Lung (tissue), 12 donors: Measurements from ENCODE around the gene RIIAD1. TPM values are rescaled to one million over a fixed set of nuclear protein-coding genes. Genes with fewer than 3 reads are reported as not detected.

Experiments
- ATAC-seq: fragments of 200-7000 bp; cut with Tn5 transposase; one replicate; pipeline ENCODE4 v1.9.1; 2020; ENCODE audit warnings: moderate number of reproducible peaks; ENCODE audit not compliant: insufficient read depth, low FRiP score
- DNase-seq, 3 donors: peaks; one replicate each; pipeline ENCODE4 v3.0.0-alpha.2; 2013 to 2017
- H3K27ac ChIP-seq, 2 donors: one replicate each; pipeline ENCODE4 v1.5.1; 2013; ENCODE audit warnings: mild to moderate bottlenecking in 2 of 2, moderate library complexity in 2 of 2, control low read depth in 1 of 2, inconsistent platforms in 1 of 2, low read depth in 1 of 2, low read length in 1 of 2
- H3K27me3 ChIP-seq, 3 donors: one replicate each; pipeline ENCODE4 v1.5.1; 2013; ENCODE audit warnings: low read length in 2 of 3; ENCODE audit not compliant: control insufficient read depth in 3 of 3, insufficient read depth in 3 of 3
- H3K36me3 ChIP-seq, 4 donors: one replicate each; pipeline ENCODE4 v1.5.1; 2013; ENCODE audit warnings: low read length in 4 of 4, mild to moderate bottlenecking in 1 of 4, moderate library complexity in 1 of 4; ENCODE audit not compliant: control insufficient read depth in 4 of 4, insufficient read depth in 4 of 4
- H3K4me1 ChIP-seq, 5 donors: one replicate each; pipeline ENCODE4 v1.5.1; 2013; ENCODE audit warnings: low read length in 5 of 5, mild to moderate bottlenecking in 2 of 5, moderate library complexity in 1 of 5; ENCODE audit not compliant: control insufficient read depth in 5 of 5, insufficient read depth in 5 of 5
- H3K4me3 ChIP-seq: one replicate; pipeline ENCODE4 v1.5.1; 2013; ENCODE audit warnings: mild to moderate bottlenecking, control low read depth, moderate library complexity
- H3K9ac ChIP-seq, 2 donors: one replicate each; pipeline ENCODE4 v1.5.1; 2013; ENCODE audit warnings: low read length in 2 of 2, control low read depth in 1 of 2; ENCODE audit not compliant: insufficient read depth in 1 of 2
- H3K9me3 ChIP-seq, 4 donors: one replicate each; pipeline ENCODE4 v1.5.1; 2013; ENCODE audit warnings: low read length in 3 of 4, mild to moderate bottlenecking in 1 of 4, moderate library complexity in 1 of 4; ENCODE audit not compliant: control insufficient read depth in 4 of 4, insufficient read depth in 3 of 4
- WGBS, 2 donors: extraction: QIAGEN DNeasy Blood & Tissue Kit; methylation state at CpG; one replicate each; pipeline ENCODE4 v1.1.7; 2013; 5-methylcytosine and 5-hydroxymethylcytosine counted together
- polyA plus RNA-seq, 2 donors: library from polyadenylated mRNA; stranded (reverse); fragments of 200-250 nt; gene quantifications; one replicate each; pipeline ENCODE4 v1.2.1, GENCODE V29; 2013
- total RNA-seq, 2 donors: library from RNA; depleted of rRNA in 1 of 2; stranded (reverse); fragments of >200 nt in 1 of 2; gene quantifications; one replicate each; pipeline ENCODE4 v1.2.1, GENCODE V29; 2014 to 2021
- TF ChIP-seq, protein P1 (sequence below): IDR thresholded peaks from 2 replicates; pipeline ENCODE4 v1.5.1; 2012; ENCODE audit warnings: mild to moderate bottlenecking; ENCODE audit errors: control extremely low read depth, extremely low read depth
- donor health status: control.
- donor health status: control.
- donor health status: Bipolar disorder and iron deficiency.
- donor health status: healthy.
- donor health status: DM: yes; HTN: yes; CAD: no.

Gene RIIAD1
- total and polyA plus RNA-seq, 4 donors, result 8.6 to 17.1 (median 9.1) TPM

DNA sequence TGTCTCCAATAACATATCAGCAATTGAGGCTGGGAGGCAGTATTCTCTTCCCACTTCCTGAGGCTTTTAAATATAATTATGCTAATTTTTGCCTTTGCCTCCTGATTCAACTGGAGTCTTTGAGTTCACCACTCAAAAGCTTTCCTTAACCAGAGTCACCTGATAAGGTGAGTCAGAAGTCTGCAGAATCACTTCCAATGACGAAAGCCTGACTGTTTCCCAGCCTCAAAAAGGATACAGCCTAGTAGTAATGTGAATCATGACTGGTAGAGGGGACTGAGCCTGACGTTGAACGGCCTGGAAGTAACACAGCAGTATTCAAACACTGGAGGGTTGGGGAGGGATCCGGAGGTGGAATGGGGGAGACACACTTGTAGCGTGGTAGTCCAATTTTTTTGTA, 52.4 kb downstream of the RIIAD1 start:
- WGBS, 2 donors, result 82 to 88% methylated on average over 5 of the region's 5 CpGs
- Histone ChIP-seq H3K4me1 (no peaks in the 10 kb centered on the region), H3K4me3 (no peak overlapping the region), H3K9me3 (no peaks in the 10 kb centered on the region), H3K36me3 (peaks cover 0 to 8% (median 3%) of the 10 kb centered on the region in 4 donors), H3K27ac (no peak overlapping the region), H3K9ac (no peak overlapping the region), H3K27me3 (no peaks in the 10 kb centered on the region)
- DNase-seq (no peak), ATAC-seq (no peak)
- TF ChIP-seq, protein P1, sequence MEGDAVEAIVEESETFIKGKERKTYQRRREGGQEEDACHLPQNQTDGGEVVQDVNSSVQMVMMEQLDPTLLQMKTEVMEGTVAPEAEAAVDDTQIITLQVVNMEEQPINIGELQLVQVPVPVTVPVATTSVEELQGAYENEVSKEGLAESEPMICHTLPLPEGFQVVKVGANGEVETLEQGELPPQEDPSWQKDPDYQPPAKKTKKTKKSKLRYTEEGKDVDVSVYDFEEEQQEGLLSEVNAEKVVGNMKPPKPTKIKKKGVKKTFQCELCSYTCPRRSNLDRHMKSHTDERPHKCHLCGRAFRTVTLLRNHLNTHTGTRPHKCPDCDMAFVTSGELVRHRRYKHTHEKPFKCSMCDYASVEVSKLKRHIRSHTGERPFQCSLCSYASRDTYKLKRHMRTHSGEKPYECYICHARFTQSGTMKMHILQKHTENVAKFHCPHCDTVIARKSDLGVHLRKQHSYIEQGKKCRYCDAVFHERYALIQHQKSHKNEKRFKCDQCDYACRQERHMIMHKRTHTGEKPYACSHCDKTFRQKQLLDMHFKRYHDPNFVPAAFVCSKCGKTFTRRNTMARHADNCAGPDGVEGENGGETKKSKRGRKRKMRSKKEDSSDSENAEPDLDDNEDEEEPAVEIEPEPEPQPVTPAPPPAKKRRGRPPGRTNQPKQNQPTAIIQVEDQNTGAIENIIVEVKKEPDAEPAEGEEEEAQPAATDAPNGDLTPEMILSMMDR, result no peak

DNA sequence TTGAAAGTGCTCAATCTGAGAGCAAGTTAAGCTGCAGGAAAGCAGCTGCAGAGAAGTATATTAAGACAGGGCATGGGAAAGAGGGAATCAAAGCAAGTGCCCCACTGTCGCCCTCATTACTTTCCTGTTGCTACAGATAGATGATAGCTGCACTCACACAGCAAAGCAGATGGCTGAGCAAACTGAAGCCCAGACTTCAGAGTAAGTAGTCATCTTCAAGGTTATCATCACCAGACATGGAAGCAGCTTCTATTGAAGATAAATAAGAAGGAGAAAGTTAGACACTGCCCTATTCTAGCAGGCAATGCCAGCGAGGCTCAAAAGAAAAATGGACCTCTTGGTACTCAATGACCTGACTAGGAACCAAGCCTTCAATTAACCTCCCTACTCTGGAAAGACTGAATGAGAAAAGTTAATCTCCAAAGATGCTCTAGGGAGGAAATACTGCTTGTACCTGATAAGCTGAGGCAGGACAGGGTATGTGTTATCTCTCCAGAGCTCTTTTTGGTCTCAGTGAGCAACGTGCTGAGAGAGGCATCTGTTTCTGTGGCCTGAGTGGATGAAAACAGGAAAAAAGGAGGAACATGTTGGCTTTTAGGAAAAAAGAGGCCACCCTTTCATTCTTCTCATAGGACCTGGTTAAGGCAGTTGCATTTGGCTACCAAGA, 53.1 kb downstream of the RIIAD1 start:
- H3K27me3 ChIP-seq, result no peaks in the 10 kb centered on the region
- DNase-seq (no peak), ATAC-seq (no peak)
- 73 to 91% methylated on average over 3 of the region's 3 CpGs for WGBS, 2 donors
- peaks cover 0 to 8% (median 3%) of the 10 kb centered on the region in 4 donors for H3K36me3 ChIP-seq
- H3K9ac ChIP-seq, result no peak overlapping the region
- no peak overlapping the region for H3K27ac ChIP-seq
- H3K9me3 ChIP-seq, result no peaks in the 10 kb centered on the region
- no peaks in the 10 kb centered on the region for H3K4me1 ChIP-seq
- TF ChIP-seq, protein P1, result no peak
- no peak overlapping the region for H3K4me3 ChIP-seq

DNA sequence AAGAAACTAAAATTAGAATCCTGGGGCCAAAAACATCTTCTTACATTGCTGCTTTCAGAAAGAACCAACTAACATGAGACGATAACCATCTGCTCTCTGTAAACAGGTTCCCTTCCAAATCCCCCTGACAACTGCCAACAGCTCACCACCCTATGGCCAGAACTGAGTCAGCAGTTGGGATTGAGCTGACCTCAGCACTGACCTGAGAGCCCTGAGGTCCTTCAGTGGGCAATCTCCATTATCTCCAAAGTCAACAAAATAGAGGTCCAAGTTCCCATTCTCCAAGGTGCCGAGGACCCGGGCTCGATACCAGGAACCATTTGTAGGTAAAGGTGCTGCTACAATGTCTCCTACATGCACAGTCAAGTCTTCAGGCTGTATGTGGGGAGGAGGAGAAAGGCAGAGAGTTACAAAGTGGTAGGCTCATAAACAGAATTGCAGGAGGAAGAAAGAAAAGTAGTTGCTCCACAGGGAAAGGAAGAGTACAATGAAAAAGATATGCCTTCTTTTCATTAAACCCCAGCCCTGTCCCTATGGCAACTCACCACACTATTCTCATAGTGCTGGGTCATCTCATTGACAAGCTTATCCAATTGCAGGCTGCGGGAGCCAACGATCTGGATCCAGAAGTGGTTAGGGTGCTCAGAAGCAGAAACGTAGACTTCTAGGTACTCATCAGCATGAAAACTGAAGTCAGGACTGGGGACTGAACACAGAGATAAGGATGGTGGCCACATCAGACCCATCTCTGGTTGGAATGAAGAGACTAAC, 54.8 kb downstream of the RIIAD1 start:
- Histone ChIP-seq H3K4me1 (no peaks in the 10 kb centered on the region), H3K4me3 (no peak overlapping the region), H3K9ac (no peak overlapping the region), H3K9me3 (no peaks in the 10 kb centered on the region), H3K27me3 (no peaks in the 10 kb centered on the region), H3K36me3 (peaks cover 0 to 8% (median 4%) of the 10 kb centered on the region in 4 donors), H3K27ac (no peak overlapping the region)
- WGBS, 2 donors, result 96 to 97% methylated on average over 7 of the region's 7 CpGs
- ATAC-seq (no peak), DNase-seq (no peak)
- TF ChIP-seq, protein P1, result no peak
